OCI-LY7 (cell line): ENCODE measurements around the gene KHDRBS1. TPM values are rescaled to one million over a fixed set of nuclear protein-coding genes. Genes with fewer than 3 reads are reported as not detected.
A peak's percentile ranks its signal among the peaks of the same experiment; 100 is the strongest.

ENCODE experiments used
- BruUV-seq: library from RNA; stranded (reverse); fragments of 400-500 nt; replicated peaks from 2 replicates; lab custom pipeline; 2021; lab: Mats Ljungman, UMichigan
- CTCF ChIA-PET: fragments of 300-600 bp; sonication (Branson Sonifier 250); formaldehyde crosslinking; loops from one replicate; lab custom pipeline; 2022; ENCODE audit warnings: antibody characterized with exemption; ENCODE audit not compliant: unreplicated experiment; lab: Charles Lee
- POLR2A ChIA-PET: fragments of 300-600 bp; sonication (Branson Sonifier 250); formaldehyde crosslinking; loops from one replicate; lab custom pipeline; 2022; ENCODE audit warnings: antibody characterized with exemption; lab: Charles Lee
- DNase-seq: peaks from one replicate; pipeline ENCODE4 v3.0.0-alpha.2; 2015; ENCODE audit warnings: low spot score
- H2AFZ ChIP-seq: fragments of 200-600 bp; sonication (generic), shearing (Covaris generic); 2 replicates; pipeline ENCODE4 v1.6.1; 2014; ENCODE audit warnings: mild to moderate bottlenecking, antibody characterized with exemption, low read length, moderate library complexity
- H3K27ac ChIP-seq: fragments of 200-600 bp; sonication (generic); 2 replicates; pipeline ENCODE4 v1.5.1; 2014; ENCODE audit warnings: mixed run types, low read depth, mild to moderate bottlenecking, moderate library complexity, low read length, inconsistent platforms; ENCODE audit not compliant: poor library complexity, severe bottlenecking
- H3K36me3 ChIP-seq: fragments of 200-600 bp; sonication (generic); 2 replicates; pipeline ENCODE4 v1.6.1; 2014; ENCODE audit warnings: mild to moderate bottlenecking, antibody characterized with exemption, low read length, moderate library complexity, mixed read lengths; ENCODE audit not compliant: insufficient read depth
- H3K4me1 ChIP-seq: fragments of 200-600 bp; sonication (generic); 2 replicates; pipeline ENCODE4 v1.5.1; 2014; ENCODE audit warnings: mild to moderate bottlenecking, low read length; ENCODE audit not compliant: insufficient read depth, poor library complexity, severe bottlenecking
- H3K4me2 ChIP-seq: fragments of 200-600 bp; sonication (generic); 2 replicates; pipeline ENCODE4 v1.6.1; 2014; ENCODE audit warnings: mild to moderate bottlenecking, low read length
- H3K4me3 ChIP-seq: fragments of 200-600 bp; sonication (generic); 2 replicates; pipeline ENCODE4 v1.5.1; 2014; ENCODE audit warnings: mild to moderate bottlenecking, low read depth, low read length; ENCODE audit not compliant: poor library complexity, severe bottlenecking
- H3K79me2 ChIP-seq: fragments of 200-600 bp; sonication (generic); 2 replicates; pipeline ENCODE4 v1.6.1; 2016; ENCODE audit warnings: low read depth, mild to moderate bottlenecking, low read length, moderate library complexity, mixed read lengths; ENCODE audit not compliant: insufficient read depth
- H3K9me2 ChIP-seq: fragments of 200-600 bp; sonication (generic); 2 replicates; pipeline ENCODE4 v1.6.1; 2016; ENCODE audit warnings: mild to moderate bottlenecking, low read length, mixed read lengths; ENCODE audit not compliant: insufficient read depth
- H3K9me3 ChIP-seq: fragments of 200-600 bp; sonication (generic); 2 replicates; pipeline ENCODE4 v1.6.1; 2014; ENCODE audit warnings: mild to moderate bottlenecking, mixed run types, low read length, mixed read lengths
- H4K20me1 ChIP-seq: fragments of 200-600 bp; sonication (generic); 2 replicates; pipeline ENCODE4 v1.6.1; 2014; ENCODE audit warnings: mild to moderate bottlenecking, antibody characterized with exemption, low read length, moderate library complexity, mixed read lengths; ENCODE audit not compliant: insufficient read depth
- EZH2phosphoT487 ChIP-seq: fragments of 200-600 bp; sonication (generic); IDR thresholded peaks from 2 replicates; pipeline ENCODE4 v1.6.1; 2018; ENCODE audit warnings: low read depth, borderline replicate concordance, mild to moderate bottlenecking, mixed run types, antibody characterized with exemption, low read length, moderate library complexity, mixed read lengths
- intact Hi-C: fragments of 100-400 bp; cut with micrococcal nuclease; formaldehyde crosslinking; loops from one replicate; pipeline ENCODE4 v1.10.0; 2022; ENCODE audit not compliant: unreplicated experiment
- total RNA-seq, 2 experiments: library from RNA; depleted of rRNA in 1 of 2; stranded (reverse); fragments of >200 nt in 1 of 2; shearing (Covaris generic) in 1 of 2; gene quantifications; 2 replicates each; pipeline ENCODE4 v1.2.3, GENCODE V29; 2014 to 2022
- TF ChIP-seq, protein P1 (sequence below): fragments of 200-600 bp; sonication (generic); conservative IDR thresholded peaks from 2 replicates; pipeline ENCODE4 v1.5.1; 2014; ENCODE audit warnings: mild to moderate bottlenecking, antibody characterized with exemption, low read length, moderate library complexity, mixed read lengths

The KHDRBS1 gene
- total RNA-seq, 2 experiments from 2014 or later = 87.7 to 200 TPM

DNA sequence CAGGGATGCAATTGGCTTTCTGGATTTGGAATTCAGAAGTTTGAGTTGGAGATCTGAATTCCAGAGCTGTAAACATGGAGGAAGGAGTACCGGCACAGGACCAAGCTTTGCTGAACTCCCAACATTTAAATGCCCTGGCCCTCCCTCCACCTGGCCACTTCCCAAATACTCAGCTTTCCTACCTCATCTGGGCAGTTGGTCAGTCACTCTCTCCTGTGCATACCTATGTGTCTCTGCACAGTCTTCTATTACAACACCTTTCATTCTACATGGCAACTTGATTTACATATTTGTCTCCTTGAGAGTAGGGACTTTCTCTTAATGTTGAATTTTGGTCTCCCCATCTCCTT is 6.1 kb upstream of the KHDRBS1 start:
- intact Hi-C loops = no loop called here
- POLR2A ChIA-PET = interaction anchor here (0.6 to 1.3 kb wide), 2 partner anchors 8 to 81 kb away, joined by 3 read pairs; no protein-coding TSS in a partner anchor
- CTCF ChIA-PET = no interaction called here

DNA sequence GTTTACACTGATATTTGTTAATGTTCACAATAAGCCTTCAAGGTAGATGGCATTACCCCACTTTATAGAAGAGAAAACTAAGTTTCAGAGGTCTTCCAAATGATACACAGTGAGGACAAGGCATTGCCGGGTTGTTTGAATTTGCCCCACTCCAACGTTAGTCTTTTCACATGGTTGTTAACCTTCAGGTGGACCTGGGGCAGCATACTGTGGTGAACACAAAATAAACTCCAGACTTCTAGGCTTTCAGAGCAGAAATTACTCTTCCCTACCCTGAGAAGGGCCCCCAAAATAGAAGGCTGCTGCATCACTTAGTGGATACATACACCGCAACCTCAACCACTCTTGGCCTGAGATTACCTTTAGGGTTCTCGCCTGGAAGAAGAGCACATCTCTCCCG is 3.4 kb upstream of the KHDRBS1 start:
- Histone ChIP-seq H3K79me2 (peaks cover 15% of the 10 kb centered on the region), H3K4me2 (no peak overlapping the region), H3K36me3 (peaks cover under 1% of the 10 kb centered on the region), H4K20me1 (peaks cover under 1% of the 10 kb centered on the region; the same call in 1 of the 2 replicates), H3K9me2 (no peaks in the 10 kb centered on the region), H3K9me3 (no peaks in the 10 kb centered on the region), H3K27ac (no peak overlapping the region), H3K4me3 (no peak overlapping the region), H2AFZ (peak overlapping the region; percentile 10; the same call in 1 of the 2 replicates), H3K4me1 (peaks cover 32% of the 10 kb centered on the region)
- intact Hi-C loops = no loop called here
- no peak for DNase-seq
- ChIA-PET POLR2A (no interaction called here), CTCF (no interaction called here)
- BruUV-seq = no TSS peak
- TF ChIP-seq, protein P1, sequence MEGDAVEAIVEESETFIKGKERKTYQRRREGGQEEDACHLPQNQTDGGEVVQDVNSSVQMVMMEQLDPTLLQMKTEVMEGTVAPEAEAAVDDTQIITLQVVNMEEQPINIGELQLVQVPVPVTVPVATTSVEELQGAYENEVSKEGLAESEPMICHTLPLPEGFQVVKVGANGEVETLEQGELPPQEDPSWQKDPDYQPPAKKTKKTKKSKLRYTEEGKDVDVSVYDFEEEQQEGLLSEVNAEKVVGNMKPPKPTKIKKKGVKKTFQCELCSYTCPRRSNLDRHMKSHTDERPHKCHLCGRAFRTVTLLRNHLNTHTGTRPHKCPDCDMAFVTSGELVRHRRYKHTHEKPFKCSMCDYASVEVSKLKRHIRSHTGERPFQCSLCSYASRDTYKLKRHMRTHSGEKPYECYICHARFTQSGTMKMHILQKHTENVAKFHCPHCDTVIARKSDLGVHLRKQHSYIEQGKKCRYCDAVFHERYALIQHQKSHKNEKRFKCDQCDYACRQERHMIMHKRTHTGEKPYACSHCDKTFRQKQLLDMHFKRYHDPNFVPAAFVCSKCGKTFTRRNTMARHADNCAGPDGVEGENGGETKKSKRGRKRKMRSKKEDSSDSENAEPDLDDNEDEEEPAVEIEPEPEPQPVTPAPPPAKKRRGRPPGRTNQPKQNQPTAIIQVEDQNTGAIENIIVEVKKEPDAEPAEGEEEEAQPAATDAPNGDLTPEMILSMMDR = no peak
- no peak for TF ChIP-seq EZH2phosphoT487

More for the DNA sequence above, 6.1 kb upstream of the KHDRBS1 start:
- H3K4me1 ChIP-seq = peaks cover 32% of the 10 kb centered on the region
- no TSS peak for BruUV-seq
- H3K9me3 ChIP-seq = no peaks in the 10 kb centered on the region
- no peak overlapping the region for H3K27ac ChIP-seq
- no peaks in the 10 kb centered on the region for H4K20me1 ChIP-seq
- TF ChIP-seq, protein P1 = no peak
- TF ChIP-seq EZH2phosphoT487 = no peak
- H3K36me3 ChIP-seq = no peaks in the 10 kb centered on the region
- H3K4me3 ChIP-seq = no peak overlapping the region
- no peaks in the 10 kb centered on the region for H3K9me2 ChIP-seq
- no peak for DNase-seq
- H2AFZ ChIP-seq = no peak overlapping the region
- no peak overlapping the region for H3K4me2 ChIP-seq
- no peaks in the 10 kb centered on the region for H3K79me2 ChIP-seq

DNA sequence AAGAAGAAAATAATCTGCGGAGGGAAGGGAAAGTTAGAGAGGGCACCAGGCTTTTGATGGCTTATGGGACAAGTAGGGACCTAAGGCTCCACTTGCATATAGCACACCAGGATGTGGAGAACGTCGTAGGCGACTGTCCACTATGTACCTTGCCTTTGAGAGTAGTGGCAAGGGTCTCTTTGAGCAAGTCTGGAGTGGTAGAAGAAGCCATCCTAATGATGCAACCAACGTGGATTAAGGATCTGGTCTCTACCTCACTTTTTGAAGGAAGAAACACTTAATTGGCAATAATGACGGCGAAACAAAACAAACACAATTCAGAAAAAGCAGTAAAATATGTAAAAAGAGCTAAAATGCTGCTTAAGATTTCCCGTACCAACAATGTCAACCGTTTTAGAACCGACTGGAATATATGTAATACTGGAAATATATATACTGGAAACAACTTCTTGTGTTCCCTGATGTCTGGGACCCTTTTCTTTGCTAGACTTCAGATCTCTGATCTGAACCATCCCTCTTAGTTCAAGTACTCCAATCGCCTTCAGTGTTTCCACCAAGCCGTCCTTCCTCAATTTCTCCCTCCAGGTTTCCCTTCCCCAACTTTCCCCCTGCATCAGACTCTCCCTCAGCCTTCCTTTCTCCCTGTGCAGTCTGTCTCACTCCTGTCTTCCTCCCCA is 821 bp upstream of the KHDRBS1 start:
- POLR2A ChIA-PET = interaction anchor here (0.9 to 2.0 kb wide), 6 partner anchors 7 to 27 kb away, joined by 3 to 9 read pairs (median 3); no protein-coding TSS in a partner anchor
- H3K27ac ChIP-seq = peak overlapping the region; percentile 84
- intact Hi-C loops = no loop called here
- H3K4me3 ChIP-seq = peak overlapping the region; percentile 99
- H3K4me1 ChIP-seq = peaks cover 27% of the 10 kb centered on the region
- H3K9me2 ChIP-seq = no peaks in the 10 kb centered on the region
- no peaks in the 10 kb centered on the region for H3K9me3 ChIP-seq
- peak overlapping the region; percentile 59 for H2AFZ ChIP-seq
- H3K79me2 ChIP-seq = peaks cover 41% of the 10 kb centered on the region
- TSS peak; percentile 98 for BruUV-seq
- TF ChIP-seq EZH2phosphoT487 = no peak
- TF ChIP-seq, protein P1 = no peak
- peaks cover 25% of the 10 kb centered on the region for H3K36me3 ChIP-seq
- no peak for DNase-seq
- H4K20me1 ChIP-seq = peaks cover 14% of the 10 kb centered on the region
- peak overlapping the region; percentile 88 for H3K4me2 ChIP-seq
- CTCF ChIA-PET = no interaction called here
